ENCODE measurements around the gene TJAP1. TPM values are rescaled to one million over a fixed set of nuclear protein-coding genes. Genes with fewer than 3 reads are reported as not detected.

The TJAP1 gene
- total RNA-seq, 1 experiment from 2014 or later = 9.9 TPM

GRCh38 chr6:43504756-43505593 is 27.6 kb downstream of the TJAP1 start:
- no peak for DNase-seq (ENCODE audit: low spot score)

- no peak for DNase-seq (ENCODE audit: low spot score)
These were observed 28.3 kb downstream of the TJAP1 start for GRCh38 chr6:43505718-43506117.

DNA sequence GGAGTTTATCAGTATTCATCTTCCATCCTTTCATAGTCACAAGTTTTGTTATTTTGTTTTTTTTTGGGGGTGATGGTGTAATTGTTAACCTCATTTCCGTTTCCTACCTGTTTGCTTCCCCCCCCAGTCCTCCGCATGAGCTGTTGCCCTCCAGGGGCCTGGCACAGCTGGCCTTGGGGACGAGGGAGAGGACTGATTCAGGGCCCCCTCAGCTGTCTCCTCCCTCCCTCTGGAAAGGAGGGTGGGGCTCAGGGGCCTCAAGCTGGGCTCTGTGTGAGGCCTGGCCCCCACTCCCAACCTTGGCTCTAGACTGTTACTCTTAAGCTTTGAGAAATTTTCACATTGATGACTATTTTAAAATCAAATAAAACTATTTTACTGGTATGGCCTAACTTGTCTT is 28.8 kb downstream of the TJAP1 start:
- no peak for DNase-seq (ENCODE audit: low spot score)

DNA sequence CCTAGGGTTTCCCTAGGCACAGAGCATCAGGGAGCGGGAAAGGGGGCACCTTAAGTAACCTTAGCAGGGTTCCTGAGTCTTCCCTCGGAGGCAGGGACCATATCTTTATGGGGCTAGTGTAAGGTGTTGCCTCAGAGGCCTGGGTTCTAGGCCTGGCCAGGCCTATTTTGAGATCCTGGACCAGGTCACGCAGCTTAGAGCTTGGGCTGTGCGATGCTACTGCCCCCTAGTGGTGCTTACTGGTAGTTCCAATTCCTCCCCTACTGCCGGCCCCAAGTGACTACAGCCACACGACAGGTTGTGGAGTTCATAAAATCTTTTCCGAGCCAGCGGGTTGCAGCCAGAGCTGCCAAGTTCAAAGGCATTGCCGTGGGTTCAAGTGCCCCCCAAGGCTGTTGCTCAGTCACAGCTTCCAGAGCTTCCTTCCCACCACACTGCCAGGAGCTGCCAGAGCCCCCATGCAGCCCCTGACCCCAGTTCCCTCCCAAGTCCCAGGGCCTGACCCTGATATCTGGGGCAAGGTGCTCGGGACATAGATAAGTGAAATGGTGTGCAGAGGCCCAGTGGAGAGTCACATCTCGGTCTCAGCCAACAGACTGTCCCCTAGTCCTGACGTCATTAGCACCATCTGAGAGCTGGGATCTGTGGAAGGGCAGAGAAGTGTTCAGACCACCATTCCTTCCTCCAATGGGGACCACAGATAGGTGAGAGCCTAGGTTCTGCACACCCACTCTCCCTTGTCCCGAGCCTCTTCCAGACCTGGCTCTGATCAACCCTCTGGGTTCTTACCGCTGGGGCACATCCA is 29.5 kb downstream of the TJAP1 start:
- DNase-seq (ENCODE audit: low spot score) = peak; percentile 76

DNA sequence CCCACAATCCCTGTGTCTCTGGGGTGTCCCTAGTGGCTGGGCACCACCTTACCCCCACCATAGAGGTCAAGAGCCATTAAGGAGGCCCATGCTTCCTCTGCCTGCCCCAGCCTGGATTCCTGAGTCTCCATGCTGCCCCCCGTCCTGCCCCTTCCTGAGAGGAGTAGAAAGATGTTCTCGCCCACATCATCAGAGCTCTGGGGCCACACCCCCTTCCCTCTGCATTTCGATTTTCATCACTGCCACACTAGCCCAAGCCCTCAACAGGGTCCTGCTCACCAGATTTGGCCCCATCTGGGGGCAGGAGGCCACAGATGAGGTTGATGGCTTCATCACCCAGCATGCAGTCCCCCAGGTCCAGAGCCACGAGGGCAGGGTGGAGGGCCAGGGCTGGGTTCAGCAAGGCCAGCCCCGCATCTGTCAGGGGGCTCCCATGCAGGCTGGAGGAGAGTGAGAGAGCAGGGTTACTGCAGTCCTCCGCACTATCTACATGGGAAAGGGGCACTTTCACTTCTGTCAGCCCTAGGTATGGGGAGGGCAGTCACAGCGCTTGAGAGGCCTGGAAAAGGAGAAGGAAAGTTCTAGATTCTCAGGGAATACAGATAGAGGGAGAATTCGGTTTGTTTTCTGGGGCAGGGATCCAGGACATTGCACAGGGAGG is 31.2 kb downstream of the TJAP1 start:
- DNase-seq (ENCODE audit: low spot score) = no peak

- DNase-seq (ENCODE audit: low spot score) = no peak
These were observed 32.0 kb downstream of the TJAP1 start for GRCh38 chr6:43509142-43509983.

GRCh38 chr6:43509984-43510826 is 32.8 kb downstream of the TJAP1 start, which contains the start of gene LRRC73:
TSS of gene LRRC73 (minus strand) at chr6:43510346. CDS start at chr6:43509785, 561 bp downstream.
- peak; percentile 76 for DNase-seq (ENCODE audit: low spot score)

DNA sequence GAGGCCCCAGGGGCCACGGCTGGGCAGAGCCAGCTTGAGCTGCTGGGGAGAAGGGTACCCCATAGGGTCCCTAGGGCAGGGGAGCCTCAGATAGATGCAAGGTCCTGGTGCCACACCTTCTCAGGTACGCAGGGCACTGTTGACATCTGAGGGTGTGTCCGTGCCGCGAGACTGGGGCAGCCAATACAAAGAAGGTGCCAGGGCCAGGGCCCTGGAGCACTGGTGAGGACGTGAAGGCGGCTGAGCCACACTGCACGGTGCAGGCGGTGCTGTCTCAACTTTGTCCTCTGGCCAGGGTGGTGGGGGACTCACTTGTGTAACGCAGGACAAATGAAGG is 33.4 kb downstream of the TJAP1 start:
- no peak for DNase-seq (ENCODE audit: low spot score)

DNA sequence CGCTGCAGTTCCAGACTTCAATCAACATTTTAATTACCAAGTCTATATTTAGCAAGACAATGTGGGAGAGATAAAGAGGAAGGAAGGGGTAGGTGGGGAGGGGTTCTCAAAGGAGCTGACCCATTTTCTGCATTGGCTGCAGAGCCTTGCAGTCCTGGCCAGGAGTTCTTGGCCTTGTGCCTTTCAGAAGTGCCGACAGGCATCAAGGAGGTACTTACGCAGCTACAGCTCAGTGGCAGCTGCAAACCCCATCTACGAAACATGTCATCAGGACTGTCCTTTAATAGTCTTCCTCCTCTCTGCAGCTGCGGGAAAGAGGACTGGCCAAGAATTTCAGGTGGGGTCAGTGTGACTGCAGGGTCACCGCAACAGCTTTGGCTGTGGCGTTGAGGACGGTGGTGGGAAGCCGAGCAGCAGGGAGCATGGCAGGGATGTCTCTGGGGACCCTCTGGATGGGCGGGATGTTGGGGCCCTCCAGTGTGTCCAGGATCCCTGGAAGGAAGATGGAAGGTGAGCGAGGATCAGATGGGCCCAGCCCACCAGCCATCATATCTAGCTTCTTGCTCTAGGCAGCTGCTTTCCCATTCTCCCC is 34.5 kb downstream of the TJAP1 start:
- DNase-seq (ENCODE audit: low spot score) = no peak

GRCh38 chr6:43515808-43516207 is 38.4 kb downstream of the TJAP1 start:
- DNase-seq (ENCODE audit: low spot score) = no peak

DNA sequence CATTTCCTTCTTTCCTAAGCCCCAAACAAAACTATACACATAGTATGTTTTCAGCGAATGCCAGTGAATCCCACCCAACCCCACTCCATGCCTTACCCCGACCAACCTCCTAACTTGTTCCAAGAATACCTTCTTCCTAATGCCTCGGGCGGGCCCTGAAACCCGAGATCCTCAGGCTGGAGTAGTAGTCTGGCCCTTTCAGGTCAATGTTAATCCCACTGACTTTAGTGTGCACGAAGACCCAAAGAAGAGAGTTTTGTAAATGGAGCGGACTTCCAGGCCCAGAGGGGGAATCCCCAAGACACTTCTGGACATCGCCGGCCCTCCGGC is 39.0 kb downstream of the TJAP1 start:
- no peak for DNase-seq (ENCODE audit: low spot score)

DNA sequence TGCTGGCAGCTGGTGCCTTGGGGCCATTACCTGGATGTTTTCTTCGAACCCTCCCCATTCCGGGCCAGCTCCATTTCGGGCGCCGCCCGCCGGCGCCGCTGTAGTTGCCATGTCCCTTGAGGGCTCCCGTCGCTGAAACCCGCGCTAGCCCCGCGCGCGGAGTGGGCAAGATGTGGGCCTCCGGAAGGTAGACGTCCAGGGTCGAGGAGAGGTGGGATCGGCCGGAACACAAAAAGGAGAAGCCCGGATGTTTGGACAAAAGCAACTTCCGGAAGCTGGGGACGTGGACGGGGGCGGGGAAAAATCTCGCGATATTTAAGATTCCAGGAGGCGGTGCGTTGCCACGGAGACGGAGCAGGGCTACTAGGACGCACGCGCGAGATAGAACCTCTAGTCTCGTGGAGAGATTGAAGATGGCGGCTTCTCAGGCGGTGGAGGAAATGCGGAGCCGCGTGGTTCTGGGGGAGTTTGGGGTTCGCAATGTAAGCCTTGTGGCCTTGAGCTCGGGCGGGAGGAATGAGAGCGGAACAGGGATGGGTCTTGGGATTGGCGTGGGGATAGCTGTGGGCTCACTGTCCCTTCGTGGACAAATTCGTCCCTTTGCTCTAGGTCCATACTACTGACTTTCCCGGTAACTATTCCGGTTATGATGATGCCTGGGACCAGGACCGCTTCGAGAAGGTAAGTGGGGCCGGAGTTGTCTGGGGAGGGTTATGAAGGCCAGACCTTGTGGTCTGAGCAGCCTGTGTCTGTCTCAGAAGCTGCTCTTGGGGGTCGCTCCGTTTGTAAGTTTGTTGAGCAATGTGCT is 39.5 kb downstream of the TJAP1 start, which contains the start of the genes POLR1C and YIPF3:
Gene POLR1C, plus strand, starts transcription at position 393 of the 808 bp plus-strand sequence. Its CDS starts 21 bp downstream, at position 414.
Gene YIPF3, minus strand, starts transcription at position 230 of the 808 bp plus-strand sequence. Its CDS starts 119 bp downstream, at position 111.
- DNase-seq (ENCODE audit: low spot score) = peak; percentile 98

DNA sequence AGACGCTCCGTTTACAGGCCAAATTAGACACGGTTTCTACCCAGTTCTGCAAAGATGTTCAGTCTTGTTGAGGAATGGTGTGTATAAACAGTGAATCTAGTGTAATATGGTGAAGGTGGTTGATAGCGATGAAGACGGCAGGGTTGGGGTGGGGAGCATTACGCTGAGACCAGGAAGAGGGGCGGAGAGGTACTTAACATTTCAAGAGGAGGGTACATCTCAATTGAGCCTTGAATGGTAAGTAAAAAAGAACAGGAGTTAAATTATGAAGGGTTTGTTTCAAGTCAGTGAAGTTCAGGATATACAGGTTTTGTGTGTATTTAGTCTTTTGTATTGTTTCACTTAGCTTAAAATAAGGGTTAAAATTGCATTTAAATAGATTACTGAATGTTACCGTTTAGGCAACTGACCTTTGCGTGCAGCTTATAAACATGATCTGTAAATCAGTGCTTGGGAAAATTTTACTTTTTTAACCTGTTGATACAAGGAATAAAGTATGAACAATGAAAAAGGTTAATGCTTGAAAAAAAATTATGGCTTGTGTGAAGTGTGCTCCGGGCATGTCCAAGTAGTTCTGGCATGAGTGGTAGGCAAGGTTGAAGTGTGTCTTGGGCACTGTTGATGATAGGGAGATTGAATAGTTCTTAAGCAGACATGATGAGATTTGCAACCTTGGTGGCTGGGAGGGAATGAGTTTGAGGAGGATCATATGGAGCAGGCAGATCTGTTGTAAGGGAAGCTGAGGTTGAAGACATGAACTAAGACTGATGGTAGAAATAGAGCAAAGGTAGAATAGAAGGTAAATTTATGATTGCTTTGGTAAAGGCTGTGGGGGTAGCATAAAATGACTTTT is 40.4 kb downstream of the TJAP1 start:
- DNase-seq (ENCODE audit: low spot score) = no peak

DNA sequence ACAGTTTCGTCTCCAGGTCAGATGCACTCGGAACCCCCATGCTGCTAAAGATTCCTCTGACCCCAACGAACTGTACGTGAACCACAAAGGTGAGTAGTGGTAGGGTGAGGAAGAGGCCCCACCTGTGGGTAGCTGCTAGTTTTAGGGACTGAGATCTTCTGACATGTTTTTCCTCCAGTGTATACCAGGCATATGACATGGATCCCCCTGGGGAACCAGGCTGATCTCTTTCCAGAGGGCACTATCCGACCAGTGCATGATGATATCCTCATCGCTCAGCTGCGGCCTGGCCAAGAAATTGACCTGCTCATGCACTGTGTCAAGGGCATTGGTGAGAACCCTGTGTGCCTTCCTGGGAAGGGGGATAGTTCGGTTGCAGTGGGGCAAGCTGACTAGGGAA is 42.7 kb downstream of the TJAP1 start:
- DNase-seq (ENCODE audit: low spot score) = no peak

DNA sequence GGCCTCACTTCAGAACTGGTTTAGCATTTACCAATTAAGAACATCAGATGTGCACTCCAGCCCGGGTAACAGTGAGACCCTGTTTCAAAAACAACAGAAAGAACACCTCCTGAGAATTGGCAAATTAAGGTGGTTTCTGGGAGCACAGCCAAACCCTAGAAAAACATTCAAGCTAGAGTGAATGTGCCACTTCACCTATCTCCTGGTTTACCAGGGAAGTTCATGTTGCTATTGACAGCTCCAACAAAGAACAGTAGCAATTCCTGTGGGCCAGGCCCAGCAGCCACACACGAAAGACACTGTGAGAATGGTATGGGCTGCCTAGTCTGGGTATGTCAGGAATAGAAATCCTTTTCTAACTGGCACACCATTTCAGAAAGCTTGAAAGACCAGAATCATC is 44.5 kb downstream of the TJAP1 start:
- no peak for DNase-seq (ENCODE audit: low spot score)

- DNase-seq (ENCODE audit: low spot score) = no peak
These were observed 45.3 kb downstream of the TJAP1 start for GRCh38 chr6:43522547-43523261.

GRCh38 chr6:43523284-43523683 is 45.9 kb downstream of the TJAP1 start:
- DNase-seq (ENCODE audit: low spot score) = no peak
